ENCODE data around the gene PGBD1. TPM values are rescaled to one million over a fixed set of nuclear protein-coding genes. Genes with fewer than 3 reads are reported as not detected.

The PGBD1 gene
- total RNA-seq, 1 donor from 2014 or later = 14.4 TPM

GRCh38 chr6:28335564-28336283 lies 54.4 kb downstream of the PGBD1 start, which contains the start of gene ZSCAN31:
ZSCAN31 (minus strand) TSS chr6:28336148; CDS start chr6:28329683, 6,465 bp downstream.
- peaks cover 13% of the 10 kb centered on the region for H3K36me3 Mint-ChIP-seq (ENCODE audit: low read depth)
- DNase-seq (ENCODE audit: low read depth, low spot score) = peak; percentile 77
- no peak within 1 kb of the TSS for H3K27ac Mint-ChIP-seq (ENCODE audit: unreplicated experiment)
- no peak within 1 kb of the TSS for H3K4me3 Mint-ChIP-seq
- no peak for TF ChIP-seq CTCF (conservative IDR thresholded peaks at IDR 0.05)
- no peaks in the 10 kb centered on the region for H3K27me3 Mint-ChIP-seq (ENCODE audit: low read depth)
- H3K4me1 Mint-ChIP-seq = no peaks in the 10 kb centered on the region
- peaks cover 11% of the 10 kb centered on the region for H3K9me3 Mint-ChIP-seq

- no peaks in the 10 kb centered on the region for H3K27me3 Mint-ChIP-seq (ENCODE audit: low read depth)
- H3K4me1 Mint-ChIP-seq = no peaks in the 10 kb centered on the region
- H3K27ac Mint-ChIP-seq (ENCODE audit: unreplicated experiment) = no peak overlapping the region
- H3K4me3 Mint-ChIP-seq = no peak overlapping the region
- DNase-seq (ENCODE audit: low read depth, low spot score) = no peak
- peaks cover 9% of the 10 kb centered on the region for H3K9me3 Mint-ChIP-seq
- TF ChIP-seq CTCF (conservative IDR thresholded peaks at IDR 0.05) = no peak
- H3K36me3 Mint-ChIP-seq (ENCODE audit: low read depth) = peaks cover 11% of the 10 kb centered on the region
Measured at GRCh38 chr6:28336284-28337120, 55.1 kb downstream of the PGBD1 start.

- Mint-ChIP-seq H3K9me3 (peaks cover 9% of the 10 kb centered on the region), H3K4me1 (no peaks in the 10 kb centered on the region), H3K4me3 (no peak overlapping the region), H3K27me3 (ENCODE audit: low read depth) (peaks cover under 1% of the 10 kb centered on the region), H3K27ac (ENCODE audit: unreplicated experiment) (no peak overlapping the region), H3K36me3 (ENCODE audit: low read depth) (peaks cover 7% of the 10 kb centered on the region)
- TF ChIP-seq CTCF (conservative IDR thresholded peaks at IDR 0.05) = no peak
- DNase-seq (ENCODE audit: low read depth, low spot score) = no peak
Measured at GRCh38 chr6:28337121-28337520, 55.7 kb downstream of the PGBD1 start.

- DNase-seq (ENCODE audit: low read depth, low spot score) = no peak
- no peak overlapping the region for H3K4me3 Mint-ChIP-seq
- H3K36me3 Mint-ChIP-seq (ENCODE audit: low read depth) = no peaks in the 10 kb centered on the region
- no peak overlapping the region for H3K27ac Mint-ChIP-seq (ENCODE audit: unreplicated experiment)
- H3K9me3 Mint-ChIP-seq = no peaks in the 10 kb centered on the region
- no peaks in the 10 kb centered on the region for H3K4me1 Mint-ChIP-seq
- TF ChIP-seq CTCF (conservative IDR thresholded peaks at IDR 0.05) = no peak
- peaks cover 27% of the 10 kb centered on the region for H3K27me3 Mint-ChIP-seq (ENCODE audit: low read depth)
Measured at GRCh38 chr6:28340310-28341095, 59.1 kb downstream of the PGBD1 start.

All from neural crest cell (in vitro differentiated cells).